ENCODE results near the gene SPAG16. TPM values are rescaled to one million over a fixed set of nuclear protein-coding genes. Genes with fewer than 3 reads are reported as not detected.

The SPAG16 gene
- polyA plus RNA-seq, 1 of the 3 experiments (the other 2 are of a cell fraction), result 29.5 TPM

DNA sequence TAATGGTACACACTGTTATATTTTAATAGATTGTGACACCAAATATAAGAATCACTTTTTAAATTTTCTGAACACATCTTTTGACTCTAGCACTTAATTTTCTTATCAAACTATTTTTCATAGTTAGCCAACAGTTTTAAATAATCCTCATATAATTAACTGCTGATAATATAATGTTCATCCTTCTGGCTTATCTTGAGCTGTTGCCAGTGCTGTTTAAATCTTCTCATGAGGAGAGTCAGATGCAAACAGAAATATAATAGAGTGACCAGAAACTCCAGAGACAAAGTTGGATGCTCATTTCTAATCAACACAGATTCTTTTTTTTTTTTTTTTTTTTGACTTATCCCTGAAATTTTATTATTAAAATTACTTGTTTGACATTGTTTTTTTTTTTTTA lies 282.6 kb downstream of the SPAG16 start (continued):
- no peak for TF ChIP-seq NFIC (IDR thresholded peaks at IDR 0.05; ENCODE audit: borderline replicate concordance)
- TF ChIP-seq, protein P1, sequence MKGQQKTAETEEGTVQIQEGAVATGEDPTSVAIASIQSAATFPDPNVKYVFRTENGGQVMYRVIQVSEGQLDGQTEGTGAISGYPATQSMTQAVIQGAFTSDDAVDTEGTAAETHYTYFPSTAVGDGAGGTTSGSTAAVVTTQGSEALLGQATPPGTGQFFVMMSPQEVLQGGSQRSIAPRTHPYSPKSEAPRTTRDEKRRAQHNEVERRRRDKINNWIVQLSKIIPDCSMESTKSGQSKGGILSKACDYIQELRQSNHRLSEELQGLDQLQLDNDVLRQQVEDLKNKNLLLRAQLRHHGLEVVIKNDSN (IDR thresholded peaks at IDR 0.05; ENCODE audit: borderline replicate concordance, low read depth), result no peak
- no peak for TF ChIP-seq ELF1 (IDR thresholded peaks at IDR 0.05)
- no peak for TF ChIP-seq FOSL2 (IDR thresholded peaks at IDR 0.05; ENCODE audit: borderline replicate concordance, low read depth)
- TF ChIP-seq SMC3 (IDR thresholded peaks at IDR 0.05; ENCODE audit: low read depth, low read length), result no peak
- no peak for TF ChIP-seq GATA2 (CRISPR knock-in tag; IDR thresholded peaks at IDR 0.05)

DNA sequence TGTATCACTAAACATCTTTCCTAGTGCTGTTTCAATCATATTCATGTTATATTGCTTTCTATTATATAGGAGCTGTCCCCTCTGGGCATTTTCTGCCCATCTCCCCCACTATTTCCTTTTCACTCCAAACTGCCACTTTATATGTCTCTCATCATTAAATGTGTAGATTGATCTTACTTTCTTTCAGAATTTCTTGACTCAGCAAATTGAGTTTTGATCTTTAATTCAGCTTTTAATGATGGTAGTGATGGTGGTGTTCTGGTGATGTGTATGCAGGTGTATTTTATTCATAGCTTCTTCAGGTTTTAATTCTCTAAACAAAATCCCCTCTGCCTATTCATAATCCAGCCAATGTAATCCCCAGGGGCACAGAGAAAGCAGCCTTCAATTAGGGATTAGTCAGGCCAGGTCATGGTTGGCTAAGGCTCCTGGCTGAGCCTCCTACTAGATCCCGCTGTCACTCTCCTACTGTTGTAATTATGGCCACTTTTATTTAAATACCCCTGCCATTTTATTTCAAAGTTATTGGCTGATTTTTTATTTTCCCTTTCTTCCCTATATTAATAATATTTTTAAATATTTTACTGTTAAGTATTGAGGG lies 325.4 kb downstream of the SPAG16 start:
- Histone ChIP-seq H3K4me3 (ENCODE audit: low read depth in 2 of 2, low read length in 1 of 2) (no peak overlapping the region), H3F3A (replicated peaks; ENCODE audit: insufficient read depth) (no peaks in the 10 kb centered on the region), H3K4me2 (no peak overlapping the region), H3K79me2 (ENCODE audit: insufficient read depth) (no peaks in the 10 kb centered on the region), H2AFZ (ENCODE audit: low read depth) (no peak overlapping the region), H4K20me1 (ENCODE audit: insufficient read depth) (no peaks in the 10 kb centered on the region), H3K9me2 (no peaks in the 10 kb centered on the region), H3K9ac (no peak overlapping the region), H3K27me3 (ENCODE audit: insufficient read depth) (no peaks in the 10 kb centered on the region), H3K4me1 (ENCODE audit: control insufficient read depth in 1 of 2, insufficient read depth in 2 of 2, low read depth in 1 of 2, low read length in 1 of 2) (no peaks in the 10 kb centered on the region), H3K27ac (ENCODE audit: low read depth in 2 of 2, low read length in 1 of 2) (no peak overlapping the region), H3K36me3 (replicated peaks in 1 of 2; ENCODE audit: control insufficient read depth in 1 of 2, insufficient read depth in 2 of 2, low read length in 1 of 2) (no peaks in the 10 kb centered on the region), H3K9me3 (no peaks in the 10 kb centered on the region)
- 41% methylated on average over 1 of the region's 1 CpG for WGBS (ENCODE audit: low lambda C conversion rate)
- TF ChIP-seq, protein P1 (IDR thresholded peaks at IDR 0.05; ENCODE audit: borderline replicate concordance, low read depth), result no peak
- TF ChIP-seq NFIC (IDR thresholded peaks at IDR 0.05; ENCODE audit: borderline replicate concordance), result no peak
- no peak for TF ChIP-seq SIN3A (IDR thresholded peaks at IDR 0.05; ENCODE audit: borderline replicate concordance, low read depth, low read length)
- TF ChIP-seq POLR2AphosphoS5 (IDR thresholded peaks at IDR 0.05; ENCODE audit: low read depth, low read length), result no peak
- TF ChIP-seq RFX5 (IDR thresholded peaks at IDR 0.05; ENCODE audit: low read length), result no peak
- no peak for TF ChIP-seq JUND (IDR thresholded peaks at IDR 0.05)
- no peak for TF ChIP-seq EZH2phosphoT487 (IDR thresholded peaks at IDR 0.05; ENCODE audit: borderline replicate concordance, low read depth)
- no peak for TF ChIP-seq MEF2A (IDR thresholded peaks at IDR 0.05; ENCODE audit: borderline replicate concordance, low read depth)
- TF ChIP-seq, protein P2, sequence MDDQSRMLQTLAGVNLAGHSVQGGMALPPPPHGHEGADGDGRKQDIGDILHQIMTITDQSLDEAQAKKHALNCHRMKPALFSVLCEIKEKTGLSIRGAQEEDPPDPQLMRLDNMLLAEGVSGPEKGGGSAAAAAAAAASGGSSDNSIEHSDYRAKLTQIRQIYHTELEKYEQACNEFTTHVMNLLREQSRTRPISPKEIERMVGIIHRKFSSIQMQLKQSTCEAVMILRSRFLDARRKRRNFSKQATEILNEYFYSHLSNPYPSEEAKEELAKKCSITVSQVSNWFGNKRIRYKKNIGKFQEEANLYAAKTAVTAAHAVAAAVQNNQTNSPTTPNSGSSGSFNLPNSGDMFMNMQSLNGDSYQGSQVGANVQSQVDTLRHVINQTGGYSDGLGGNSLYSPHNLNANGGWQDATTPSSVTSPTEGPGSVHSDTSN (IDR thresholded peaks at IDR 0.05), result no peak
- no peak for TF ChIP-seq EP300 (IDR thresholded peaks at IDR 0.05; ENCODE audit: borderline replicate concordance in 1 of 2, low read depth in 1 of 2, low read length in 1 of 2)
- no peak for TF ChIP-seq FOSL2 (IDR thresholded peaks at IDR 0.05; ENCODE audit: borderline replicate concordance, low read depth)
- TF ChIP-seq, protein P3, sequence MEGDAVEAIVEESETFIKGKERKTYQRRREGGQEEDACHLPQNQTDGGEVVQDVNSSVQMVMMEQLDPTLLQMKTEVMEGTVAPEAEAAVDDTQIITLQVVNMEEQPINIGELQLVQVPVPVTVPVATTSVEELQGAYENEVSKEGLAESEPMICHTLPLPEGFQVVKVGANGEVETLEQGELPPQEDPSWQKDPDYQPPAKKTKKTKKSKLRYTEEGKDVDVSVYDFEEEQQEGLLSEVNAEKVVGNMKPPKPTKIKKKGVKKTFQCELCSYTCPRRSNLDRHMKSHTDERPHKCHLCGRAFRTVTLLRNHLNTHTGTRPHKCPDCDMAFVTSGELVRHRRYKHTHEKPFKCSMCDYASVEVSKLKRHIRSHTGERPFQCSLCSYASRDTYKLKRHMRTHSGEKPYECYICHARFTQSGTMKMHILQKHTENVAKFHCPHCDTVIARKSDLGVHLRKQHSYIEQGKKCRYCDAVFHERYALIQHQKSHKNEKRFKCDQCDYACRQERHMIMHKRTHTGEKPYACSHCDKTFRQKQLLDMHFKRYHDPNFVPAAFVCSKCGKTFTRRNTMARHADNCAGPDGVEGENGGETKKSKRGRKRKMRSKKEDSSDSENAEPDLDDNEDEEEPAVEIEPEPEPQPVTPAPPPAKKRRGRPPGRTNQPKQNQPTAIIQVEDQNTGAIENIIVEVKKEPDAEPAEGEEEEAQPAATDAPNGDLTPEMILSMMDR (IDR thresholded peaks at IDR 0.05), result no peak
- TF ChIP-seq RXRA (IDR thresholded peaks at IDR 0.05; ENCODE audit: borderline replicate concordance, low read depth), result no peak
- TF ChIP-seq FOXM1 (IDR thresholded peaks at IDR 0.05; ENCODE audit: low read depth), result no peak
- DNase-seq, result no peak
- CTCF ChIA-PET, result no interaction called here
- POLR2A ChIA-PET, result no interaction called here
